Transverse colon (tissue), 3 donors: Measurements from ENCODE around the gene NLGN3.

ENCODE experiments used
- CTCF ChIP-seq, 5 experiments: fragments of 200-600 bp in 3 of 5; fragments of 450-650 bp in 2 of 5; sonication (generic) in 3 of 5; IDR thresholded peaks; 1 replicate in 2 of 5; 2 replicates in 3 of 5; pipeline ENCODE4 v1.5.1; 2016 to 2017; ENCODE audit warnings: antibody characterized with exemption in 5 of 5, inconsistent platforms in 3 of 5, mild to moderate bottlenecking in 2 of 5, moderate library complexity in 1 of 5
- EP300 ChIP-seq: sonication (generic); formaldehyde crosslinking; IDR thresholded peaks from one replicate; pipeline ENCODE4 v1.6.1; 2017; ENCODE audit warnings: antibody characterized with exemption, low read depth
- POLR2A ChIP-seq: fragments of 450-650 bp; IDR thresholded peaks from one replicate; pipeline ENCODE4 v1.6.1; 2016; ENCODE audit warnings: antibody characterized with exemption, mild to moderate bottlenecking, moderate library complexity

DNA sequence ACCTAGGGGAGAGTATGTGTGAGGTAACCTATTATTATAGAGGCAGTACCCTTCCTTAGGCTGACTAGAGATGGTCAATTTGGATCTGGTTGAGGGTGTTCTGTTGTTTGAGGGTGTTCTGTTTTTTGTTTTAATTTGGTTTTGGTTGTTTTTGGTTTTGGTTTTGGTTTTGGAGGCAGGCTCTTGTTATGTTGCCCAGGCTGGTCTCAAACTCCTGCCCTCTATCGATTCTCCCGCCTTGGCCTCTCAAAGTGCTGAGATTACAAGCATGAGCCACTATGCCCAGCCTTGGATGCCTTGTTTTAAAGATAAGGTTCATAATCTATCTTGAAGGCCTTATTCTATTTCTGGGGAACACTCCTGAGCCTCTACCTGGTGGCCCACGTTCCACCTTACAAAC lies 39.0 kb upstream of the NLGN3 start:
- TF ChIP-seq CTCF (IDR thresholded peaks at IDR 0.05) (no peak), EP300 (no peak), POLR2A (no peak)
